B cell (primary cell): ENCODE data around the gene ALDH4A1.

ENCODE experiments used
- CTCF ChIP-seq: fragments of 200-600 bp; IDR thresholded peaks from one replicate; pipeline ENCODE4 v1.8.0; 2022; ENCODE audit warnings: antibody characterized with exemption, mild to moderate bottlenecking
- EZH2 ChIP-seq: IDR thresholded peaks from 2 replicates; pipeline ENCODE4 v1.6.1; 2012; ENCODE audit warnings: borderline replicate concordance, low read depth, mild to moderate bottlenecking, moderate library complexity, low read length; ENCODE audit not compliant: insufficient read depth, poor library complexity, severe bottlenecking

DNA sequence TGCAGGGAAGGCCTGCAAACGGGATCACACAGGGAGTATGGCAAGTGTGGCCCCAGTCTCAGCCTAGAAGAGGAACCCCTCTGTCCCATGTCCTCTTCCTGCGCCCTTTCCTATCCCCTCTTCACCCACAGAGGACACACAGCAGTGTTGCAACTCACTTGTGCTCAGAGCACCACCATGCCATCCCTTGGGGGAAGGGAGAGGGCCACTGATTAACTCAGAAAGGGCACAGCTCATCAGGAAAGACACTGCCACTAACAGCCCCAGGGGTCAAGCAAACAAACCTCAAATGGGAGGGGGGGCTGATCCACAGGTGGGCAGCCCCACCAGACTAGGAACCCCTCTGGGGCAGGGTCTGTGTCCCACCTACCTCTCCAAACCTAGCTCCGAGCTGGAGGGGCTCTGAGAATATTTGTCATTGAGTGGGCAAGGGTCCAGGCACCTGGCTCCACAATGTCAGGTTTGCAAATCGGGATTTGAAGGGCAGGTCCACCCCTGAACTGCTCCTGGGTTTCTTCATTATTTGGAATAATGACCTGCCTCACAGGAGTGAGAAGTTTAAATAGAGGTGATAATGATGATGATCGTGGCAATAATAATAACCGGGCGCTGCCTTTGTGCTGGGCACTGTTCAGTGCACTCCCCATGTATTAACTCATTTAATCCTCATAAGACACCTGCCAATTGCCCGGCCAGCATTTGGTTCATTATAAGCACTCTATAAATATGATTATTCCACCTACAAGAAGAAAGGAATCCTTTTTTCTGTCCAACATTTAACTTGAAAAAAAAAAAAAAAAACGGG, 1.0 kb downstream of the ALDH4A1 start:
- TF ChIP-seq CTCF, result no peak
- no peak for TF ChIP-seq EZH2
